Sigmoid colon (tissue), 7 donors: ENCODE data around the gene MTUS2. TPM values are rescaled to one million over a fixed set of nuclear protein-coding genes. Genes with fewer than 3 reads are reported as not detected.
"Not testable (repeated sequence)": the region's sequence is repeated elsewhere in the genome, so short reads cannot be mapped to it uniquely, and the experiment has no call there.

ENCODE experiments used
- DNase-seq: peaks from one replicate; pipeline ENCODE4 v3.0.0-alpha.2; 2019
- H3K27ac ChIP-seq, 4 donors: fragments of 200-600 bp; sonication (generic); one replicate each; pipeline ENCODE4 v1.5.1; 2016 to 2019; ENCODE audit warnings: mild to moderate bottlenecking in 1 of 4
- H3K27me3 ChIP-seq, 3 donors: fragments of 200-600 bp; sonication (generic); one replicate each; pipeline ENCODE4 v1.5.1; 2019; ENCODE audit warnings: mild to moderate bottlenecking in 1 of 3
- H3K36me3 ChIP-seq, 4 donors: fragments of 200-600 bp; sonication (generic); one replicate each; pipeline ENCODE4 v1.5.1; 2016 to 2019
- H3K4me1 ChIP-seq, 4 donors: fragments of 200-600 bp; sonication (generic); one replicate each; pipeline ENCODE4 v1.5.1; 2017 to 2019
- H3K4me3 ChIP-seq, 4 donors: fragments of 200-600 bp; sonication (generic); one replicate each; pipeline ENCODE4 v1.5.1; 2017 to 2019; ENCODE audit warnings: mild to moderate bottlenecking in 2 of 4, moderate library complexity in 1 of 4
- H3K9me3 ChIP-seq, 4 donors: fragments of 200-600 bp in 3 of 4; sonication (generic) in 3 of 4; one replicate each; pipeline versions ENCODE4 v1.5.1 to v1.6.1; 2013 to 2019
- EP300 ChIP-seq, 4 donors: sonication (generic); formaldehyde crosslinking; IDR thresholded peaks; one replicate each; pipeline ENCODE4 v1.6.1; 2017; ENCODE audit warnings: antibody characterized with exemption in 4 of 4
- POLR2A ChIP-seq, 2 donors: fragments of 450-650 bp; IDR thresholded peaks; one replicate each; pipeline ENCODE4 v1.6.1; 2016; ENCODE audit warnings: antibody characterized with exemption in 2 of 2, mild to moderate bottlenecking in 2 of 2, moderate library complexity in 2 of 2
- POLR2AphosphoS5 ChIP-seq, 4 donors: sonication (generic); formaldehyde crosslinking; IDR thresholded peaks; one replicate each; pipeline ENCODE4 v1.6.1; 2017; ENCODE audit warnings: antibody characterized with exemption in 4 of 4
- WGBS, 2 donors: extraction: QIAGEN DNeasy Blood & Tissue Kit; methylation state at CpG; one replicate each; pipeline ENCODE4 v1.1.7; 2013; 5-methylcytosine and 5-hydroxymethylcytosine counted together
- intact Hi-C: fragments of 100-400 bp; cut with DNase I; formaldehyde crosslinking; loops from one replicate; pipeline ENCODE4 v1.15.1; 2023
- polyA plus RNA-seq, 3 donors: library from polyadenylated mRNA; stranded (reverse); fragments of 200-250 nt; gene quantifications; one replicate each; pipeline ENCODE4 v1.2.3, GENCODE V29; 2013
- total RNA-seq, 4 donors: library from RNA; depleted of rRNA; stranded (reverse); fragments of >200 nt; gene quantifications; one replicate each; pipeline ENCODE4 v1.1.0, GENCODE V29; 2016
- TF ChIP-seq, protein P1 (sequence below), 4 experiments: fragments of 450-650 bp in 3 of 4; fragments of 200-600 bp in 1 of 4; IDR thresholded peaks; one replicate each; pipeline ENCODE4 v1.5.1; 2016 to 2019; ENCODE audit warnings: antibody characterized with exemption in 4 of 4, mild to moderate bottlenecking in 3 of 4, moderate library complexity in 2 of 4
- donor health status: healthy with polysubstance abuse.
- donor health status: Bipolar disorder and iron deficiency.
- donor health status: healthy.

MTUS2 gene
- total and polyA plus RNA-seq, 7 donors: 0.23 to 2.2 (median 0.85) TPM; not detected in 1

DNA sequence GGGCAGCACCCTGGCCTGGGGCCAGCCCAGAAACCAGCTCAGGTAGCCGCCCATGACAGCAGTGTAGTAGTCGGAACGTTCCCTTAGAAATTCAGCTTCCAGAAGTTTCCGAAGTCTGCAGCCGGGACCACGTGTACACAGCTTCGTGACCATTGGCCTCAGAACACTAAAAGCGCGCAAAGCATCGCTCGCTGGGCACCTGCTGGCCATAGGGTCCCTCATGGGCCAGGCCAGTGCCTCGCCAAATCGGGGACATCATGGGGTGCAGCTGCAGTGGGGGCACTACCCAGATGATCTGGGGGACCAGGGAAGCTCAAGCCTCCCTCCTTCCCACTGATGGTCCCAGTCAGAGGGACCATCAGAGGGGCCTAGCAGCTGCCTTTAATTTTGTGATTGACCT is 384.5 kb downstream of the MTUS2 start:
- Histone ChIP-seq H3K9me3 (peaks cover 0 to 3% (median 0%) of the 10 kb centered on the region in 4 donors), H3K27me3 (no peaks in the 10 kb centered on the region), H3K27ac (no peak overlapping the region), H3K36me3 (no peaks in the 10 kb centered on the region), H3K4me3 (no peak overlapping the region), H3K4me1 (no peaks in the 10 kb centered on the region)
- 94 to 96% methylated on average over 13 of the region's 13 CpGs for WGBS, 2 donors
- TF ChIP-seq POLR2A (IDR thresholded peaks at IDR 0.05) (no peak), EP300 (IDR thresholded peaks at IDR 0.05) (no peak), POLR2AphosphoS5 (IDR thresholded peaks at IDR 0.05) (no peak)
- TF ChIP-seq, protein P1, sequence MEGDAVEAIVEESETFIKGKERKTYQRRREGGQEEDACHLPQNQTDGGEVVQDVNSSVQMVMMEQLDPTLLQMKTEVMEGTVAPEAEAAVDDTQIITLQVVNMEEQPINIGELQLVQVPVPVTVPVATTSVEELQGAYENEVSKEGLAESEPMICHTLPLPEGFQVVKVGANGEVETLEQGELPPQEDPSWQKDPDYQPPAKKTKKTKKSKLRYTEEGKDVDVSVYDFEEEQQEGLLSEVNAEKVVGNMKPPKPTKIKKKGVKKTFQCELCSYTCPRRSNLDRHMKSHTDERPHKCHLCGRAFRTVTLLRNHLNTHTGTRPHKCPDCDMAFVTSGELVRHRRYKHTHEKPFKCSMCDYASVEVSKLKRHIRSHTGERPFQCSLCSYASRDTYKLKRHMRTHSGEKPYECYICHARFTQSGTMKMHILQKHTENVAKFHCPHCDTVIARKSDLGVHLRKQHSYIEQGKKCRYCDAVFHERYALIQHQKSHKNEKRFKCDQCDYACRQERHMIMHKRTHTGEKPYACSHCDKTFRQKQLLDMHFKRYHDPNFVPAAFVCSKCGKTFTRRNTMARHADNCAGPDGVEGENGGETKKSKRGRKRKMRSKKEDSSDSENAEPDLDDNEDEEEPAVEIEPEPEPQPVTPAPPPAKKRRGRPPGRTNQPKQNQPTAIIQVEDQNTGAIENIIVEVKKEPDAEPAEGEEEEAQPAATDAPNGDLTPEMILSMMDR (IDR thresholded peaks at IDR 0.05): no peak
- DNase-seq: no peak
- intact Hi-C loops: no loop called here

DNA sequence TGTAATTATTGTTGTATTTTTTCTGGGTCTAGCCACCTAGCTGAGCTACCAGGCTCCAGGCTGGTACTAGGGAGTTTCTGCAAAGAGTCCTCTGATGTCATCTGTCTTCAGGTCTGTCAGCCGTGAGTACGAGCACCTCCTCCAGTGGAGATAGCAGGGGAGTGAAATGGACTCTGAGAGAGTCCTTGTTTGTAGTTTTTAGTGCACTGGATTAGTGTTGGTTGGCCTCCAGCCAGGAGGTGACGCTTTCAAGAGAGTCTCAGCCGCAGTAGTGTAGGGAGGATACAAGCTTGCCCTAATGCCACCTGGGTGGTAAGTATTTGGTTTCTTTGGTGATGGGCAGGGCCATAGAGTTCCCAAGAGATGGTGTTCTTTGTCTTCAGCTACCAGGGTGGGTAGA is 390.5 kb downstream of the MTUS2 start:
- no peaks in the 10 kb centered on the region for H3K27me3 ChIP-seq
- TF ChIP-seq POLR2AphosphoS5 (IDR thresholded peaks at IDR 0.05) (no peak), EP300 (IDR thresholded peaks at IDR 0.05) (no peak), POLR2A (IDR thresholded peaks at IDR 0.05) (no peak)
- DNase-seq: no peak
- WGBS, 2 donors: 75 to 81% methylated on average over 4 of the region's 4 CpGs
- intact Hi-C loops: loop anchor here (5.0 kb wide), 1 partner anchor 137 kb away; no protein-coding TSS in a partner anchor
- no peak overlapping the region for H3K4me3 ChIP-seq
- no peaks in the 10 kb centered on the region for H3K36me3 ChIP-seq
- no peaks in the 10 kb centered on the region for H3K4me1 ChIP-seq
- H3K27ac ChIP-seq: no peak overlapping the region
- H3K9me3 ChIP-seq: no peaks in the 10 kb centered on the region

DNA sequence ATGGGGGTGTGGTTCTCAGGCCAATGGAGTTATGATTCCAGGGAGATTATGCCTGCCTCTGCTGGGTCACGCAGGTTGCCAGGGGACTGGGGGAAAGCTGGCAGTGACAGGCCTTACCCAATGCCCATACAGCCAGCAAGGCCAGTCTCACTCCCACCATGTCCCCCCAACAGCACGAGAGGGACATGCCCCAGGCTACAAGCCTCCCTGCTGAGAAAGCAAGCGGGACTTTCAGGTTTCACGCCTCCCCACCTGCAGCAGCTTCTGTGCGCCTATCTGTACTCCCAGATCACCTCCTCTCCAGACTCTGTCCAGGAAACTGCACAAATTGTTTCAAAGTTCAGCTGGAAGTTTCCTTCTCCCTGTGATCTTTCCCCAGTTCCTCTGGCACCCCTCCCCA is 391.0 kb downstream of the MTUS2 start:
- H3K36me3 ChIP-seq, H3K27me3 ChIP-seq, H3K4me3 ChIP-seq, H3K27ac ChIP-seq, H3K4me1 ChIP-seq, H3K9me3 ChIP-seq, DNase-seq: not testable (repeated sequence)
- 85 to 89% methylated on average over 5 of the region's 5 CpGs for WGBS, 2 donors
- intact Hi-C loops: loop anchor here (5.0 kb wide), 1 partner anchor 136 kb away; no protein-coding TSS in a partner anchor

DNA sequence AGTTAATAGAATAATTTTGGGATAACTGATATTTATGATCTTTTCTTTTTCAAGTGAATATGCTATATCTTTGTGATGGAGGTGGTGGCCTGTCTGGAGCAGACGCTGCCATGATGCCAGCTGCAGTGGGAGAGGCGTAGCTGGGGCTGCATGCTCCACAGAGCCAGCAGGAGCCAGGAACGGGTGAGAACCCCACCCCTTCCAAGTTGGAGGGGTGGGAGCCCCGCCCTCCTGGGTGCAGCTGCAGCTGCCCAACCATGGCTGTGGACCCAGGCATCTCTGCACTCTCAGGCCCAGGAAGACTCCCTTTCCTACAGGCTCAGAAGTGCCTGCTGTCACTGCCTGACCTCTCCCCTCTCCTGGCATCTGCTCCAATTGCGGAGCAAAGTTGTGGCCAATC is 402.3 kb downstream of the MTUS2 start:
- Histone ChIP-seq H3K9me3 (peaks cover 0 to 3% (median under 1%) of the 10 kb centered on the region in 4 donors), H3K27me3 (no peaks in the 10 kb centered on the region), H3K4me1 (peaks cover 0 to 38% (median 18%) of the 10 kb centered on the region in 4 donors), H3K27ac (no peak overlapping the region), H3K4me3 (no peak overlapping the region), H3K36me3 (no peaks in the 10 kb centered on the region)
- WGBS, 2 donors: 65 to 72% methylated on average over 5 of the region's 5 CpGs
- TF ChIP-seq POLR2AphosphoS5 (IDR thresholded peaks at IDR 0.05): no peak
- TF ChIP-seq EP300 (IDR thresholded peaks at IDR 0.05): no peak
- TF ChIP-seq POLR2A (IDR thresholded peaks at IDR 0.05): no peak
- TF ChIP-seq, protein P1 (IDR thresholded peaks at IDR 0.05): no peak
- intact Hi-C loops: no loop called here
- no peak for DNase-seq

DNA sequence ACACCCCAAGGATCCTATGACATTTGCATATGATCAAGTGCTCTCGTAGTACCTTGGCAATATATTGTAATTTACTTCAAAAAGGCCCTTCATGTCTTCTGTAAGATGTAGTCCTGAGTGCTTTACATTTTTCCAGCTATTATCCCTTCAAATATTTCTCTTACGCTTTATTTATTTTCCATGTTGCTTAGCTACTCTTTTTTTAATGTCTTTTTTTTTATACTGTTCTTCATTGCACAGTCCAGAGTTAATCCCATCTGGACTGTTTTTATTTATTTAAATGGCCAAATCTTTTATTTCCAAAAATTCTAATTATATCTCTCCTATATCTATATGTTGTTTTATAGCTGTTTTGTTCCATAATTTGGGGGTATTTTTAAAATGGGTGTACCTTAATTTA is 404.1 kb downstream of the MTUS2 start:
- Histone ChIP-seq H3K4me3 (no peak overlapping the region), H3K9me3 (peaks cover 0 to 3% (median 0%) of the 10 kb centered on the region in 4 donors), H3K27me3 (no peaks in the 10 kb centered on the region), H3K27ac (peak overlapping the region in 1 of 4 donors; percentile 64), H3K36me3 (no peaks in the 10 kb centered on the region), H3K4me1 (peaks cover 0 to 48% (median 24%) of the 10 kb centered on the region in 4 donors)
- intact Hi-C loops: no loop called here
- TF ChIP-seq POLR2A (IDR thresholded peaks at IDR 0.05) (no peak), EP300 (IDR thresholded peaks at IDR 0.05) (no peak), POLR2AphosphoS5 (IDR thresholded peaks at IDR 0.05) (no peak)
- TF ChIP-seq, protein P1 (IDR thresholded peaks at IDR 0.05): no peak
- WGBS, 2 donors: 75 to 81% methylated on average over 2 of the region's 2 CpGs
- DNase-seq: no peak

DNA sequence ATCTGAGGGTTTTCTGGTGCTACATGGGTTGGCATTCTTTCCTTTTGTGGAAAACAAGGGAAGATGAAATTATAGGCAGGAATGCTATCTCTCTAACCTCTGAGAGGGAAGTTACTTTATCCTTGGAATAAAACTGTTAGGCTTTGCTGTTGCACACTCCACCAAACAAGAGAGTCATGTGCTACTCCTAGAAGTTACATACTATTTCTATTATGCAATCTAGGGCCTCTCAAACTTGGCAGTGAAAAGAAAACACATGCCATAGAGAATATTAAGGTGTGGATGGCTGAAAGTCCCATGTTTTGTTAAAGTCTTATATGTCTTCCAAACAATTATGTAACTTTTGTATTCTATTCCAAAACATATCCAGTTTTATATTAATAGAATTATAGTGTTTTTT is 407.4 kb downstream of the MTUS2 start:
- H3K4me3 ChIP-seq: no peak overlapping the region
- DNase-seq: no peak
- peak overlapping the region; percentile 29 to 80 (median 66) for H3K27ac ChIP-seq
- no peaks in the 10 kb centered on the region for H3K27me3 ChIP-seq
- peaks cover 0 to 73% (median 24%) of the 10 kb centered on the region in 4 donors for H3K4me1 ChIP-seq
- intact Hi-C loops: no loop called here
- TF ChIP-seq POLR2A (IDR thresholded peaks at IDR 0.05) (no peak), EP300 (IDR thresholded peaks at IDR 0.05) (peak in 1 of 4 donors; percentile 25), POLR2AphosphoS5 (IDR thresholded peaks at IDR 0.05) (peak in 1 of 4 donors; percentile 50)
- TF ChIP-seq, protein P1 (IDR thresholded peaks at IDR 0.05): no peak
- H3K36me3 ChIP-seq: no peaks in the 10 kb centered on the region
- H3K9me3 ChIP-seq: peaks cover 0 to 3% (median 0%) of the 10 kb centered on the region in 4 donors
